Embryonic facial prominence (tissue), 1 donor: ENCODE measurements around the gene FRK.
"Not testable (repeated sequence)": the region's sequence is repeated elsewhere in the genome, so short reads cannot be mapped to it uniquely, and the experiment has no call there.

ENCODE experiments used
- DNase-seq: peaks from one replicate; pipeline ENCODE4 v3.0.0-alpha.2; 2016; ENCODE audit errors: extremely low spot score

The FRK gene

GRCh38 chr6:115945306-115945705 is 115.4 kb downstream of the FRK start:
- DNase-seq = no peak

GRCh38 chr6:115944829-115945228 is 115.9 kb downstream of the FRK start:
- not testable (repeated sequence) for DNase-seq

DNA sequence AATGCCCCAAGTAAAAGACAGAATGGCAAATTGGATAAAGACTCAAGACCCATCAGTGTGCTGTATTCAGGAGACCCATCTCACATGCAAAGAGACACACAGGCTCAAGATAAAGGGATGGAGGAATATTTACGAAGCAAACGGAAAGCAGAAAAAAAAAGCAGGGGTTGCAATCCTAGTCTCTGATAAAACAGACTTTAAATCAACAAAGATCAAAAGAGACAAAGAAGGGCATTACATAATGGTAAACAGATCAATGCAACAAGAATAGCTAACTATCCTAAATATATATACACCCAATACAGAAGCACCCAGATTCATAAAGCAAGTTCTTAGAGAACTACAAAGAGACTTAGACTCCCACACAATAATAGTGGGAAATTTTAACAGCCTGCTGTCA is 123.2 kb downstream of the FRK start:
- not testable (repeated sequence) for DNase-seq

- no peak for DNase-seq
These were observed 125.3 kb downstream of the FRK start for GRCh38 chr6:115935361-115935760.

DNA sequence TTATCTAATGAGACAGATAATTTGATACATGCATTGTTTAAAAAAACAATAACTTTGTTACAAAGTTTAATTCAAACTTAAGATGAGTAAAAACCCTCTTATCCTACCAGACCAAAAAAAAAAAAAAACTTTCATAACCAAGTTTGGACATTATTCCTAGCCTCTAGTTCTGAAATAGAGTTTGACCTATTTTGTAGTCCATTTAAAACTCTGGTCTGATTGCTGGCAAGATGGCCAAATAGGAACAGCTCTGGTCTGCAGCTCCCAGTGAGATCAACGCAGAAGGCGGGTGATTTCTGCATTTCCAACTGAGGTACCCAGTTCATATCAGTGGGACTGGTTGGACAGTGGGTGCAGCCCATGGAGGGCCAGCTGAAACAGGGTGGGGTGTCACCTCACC is 125.9 kb downstream of the FRK start:
- DNase-seq = no peak

- no peak for DNase-seq
These were observed 126.5 kb downstream of the FRK start for GRCh38 chr6:115934145-115934544.

GRCh38 chr6:115932481-115932880 is 128.2 kb downstream of the FRK start:
- no peak for DNase-seq

DNA sequence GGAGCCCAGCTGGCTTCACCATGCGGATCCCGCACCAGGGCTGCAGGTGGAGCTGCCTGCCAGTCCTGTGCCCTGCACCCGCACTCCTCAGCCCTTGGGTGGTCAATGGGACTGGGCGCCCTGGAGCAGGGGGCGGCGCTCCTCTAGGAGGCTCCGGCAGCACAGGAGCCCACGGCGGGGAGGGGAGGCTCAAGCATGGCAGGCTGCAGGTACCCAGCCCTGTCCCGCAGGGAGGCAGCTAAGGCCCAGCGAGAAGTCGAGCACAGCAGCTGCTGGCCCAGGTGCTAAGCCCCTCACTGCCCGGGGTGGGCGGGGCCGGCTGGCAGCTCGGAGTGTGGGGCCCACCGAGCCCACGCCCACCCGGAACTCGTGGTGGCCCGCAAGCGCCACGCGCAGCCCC is 132.7 kb downstream of the FRK start:
- not testable (repeated sequence) for DNase-seq

DNA sequence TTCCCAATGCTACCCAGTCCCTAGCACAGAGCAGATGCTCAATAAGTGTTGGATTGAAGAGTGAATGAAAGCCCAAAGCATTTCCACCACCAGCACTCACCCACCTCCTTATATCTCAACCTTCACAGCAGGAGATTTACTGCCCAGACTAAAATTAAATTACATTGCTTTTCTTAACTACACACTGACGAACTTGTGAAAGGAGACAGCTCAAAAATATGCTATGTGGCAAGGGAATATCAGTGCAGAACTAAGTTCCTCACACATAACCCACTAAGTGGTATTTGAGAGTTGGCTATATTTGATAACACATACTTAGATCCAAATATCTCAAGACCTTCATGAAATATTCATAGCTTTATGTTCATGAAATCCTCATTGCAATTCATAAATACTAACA is 137.7 kb downstream of the FRK start:
- no peak for DNase-seq

GRCh38 chr6:115914098-115914497 is 146.6 kb downstream of the FRK start:
- DNase-seq = no peak

DNA sequence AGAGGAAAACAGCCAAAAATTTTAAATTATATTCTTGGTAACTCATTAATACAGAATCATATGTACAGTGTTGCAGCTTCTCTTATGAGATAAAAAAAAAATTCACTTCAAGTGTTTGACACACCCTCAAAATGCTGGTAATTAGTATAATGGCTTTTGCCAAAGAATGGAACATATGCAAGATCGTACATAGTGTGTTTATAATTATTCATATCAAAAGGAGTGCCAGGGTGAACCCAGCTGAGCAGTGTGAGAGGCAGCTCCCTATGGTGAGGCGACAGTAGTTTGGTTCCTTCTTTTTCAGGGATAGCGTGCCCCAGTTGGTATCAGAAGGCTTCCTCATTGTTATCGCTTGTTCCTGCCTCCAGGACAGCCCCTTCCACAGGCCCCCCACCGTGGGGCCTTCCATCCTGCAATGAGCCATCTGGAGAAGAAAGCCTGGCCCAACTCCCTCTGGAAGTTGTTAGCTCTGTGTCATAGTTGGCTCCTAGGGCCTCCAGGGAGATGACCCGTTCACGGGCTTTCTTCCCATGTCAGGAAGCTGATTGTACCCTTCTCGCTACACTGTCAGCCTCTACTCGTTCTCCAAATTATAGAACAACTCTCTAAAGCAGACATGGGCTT is 150.7 kb downstream of the FRK start:
- DNase-seq = no peak

DNA sequence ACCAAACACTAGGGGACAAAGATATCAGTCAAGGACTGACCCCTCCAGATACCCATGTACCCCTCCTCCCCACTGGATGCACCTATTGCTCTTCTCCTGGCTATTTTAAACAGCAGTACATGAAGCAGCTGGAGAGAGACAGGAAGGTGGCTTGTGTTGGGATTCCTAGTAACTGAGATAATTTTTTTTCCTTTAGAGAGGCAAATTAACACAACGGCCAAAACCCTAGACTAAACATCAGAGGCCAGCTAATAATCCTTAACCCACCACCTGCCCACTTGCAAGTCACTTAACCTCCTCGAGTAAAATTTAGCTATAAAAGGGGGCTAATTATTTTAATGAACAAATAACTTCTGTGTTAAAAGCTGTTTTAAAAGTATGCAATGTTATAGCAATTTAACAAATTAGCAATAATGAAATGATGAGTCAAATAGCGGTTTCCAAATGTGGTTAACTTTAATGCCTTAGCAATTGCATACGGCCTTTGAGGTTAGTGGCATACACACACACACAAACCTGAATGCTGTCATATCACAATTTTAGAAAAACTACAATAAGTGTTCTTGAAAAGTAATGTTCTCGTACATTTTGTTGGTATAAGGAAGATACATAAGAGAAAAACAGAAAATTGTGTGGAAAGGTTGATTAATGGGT is 151.7 kb downstream of the FRK start:
- no peak for DNase-seq

DNA sequence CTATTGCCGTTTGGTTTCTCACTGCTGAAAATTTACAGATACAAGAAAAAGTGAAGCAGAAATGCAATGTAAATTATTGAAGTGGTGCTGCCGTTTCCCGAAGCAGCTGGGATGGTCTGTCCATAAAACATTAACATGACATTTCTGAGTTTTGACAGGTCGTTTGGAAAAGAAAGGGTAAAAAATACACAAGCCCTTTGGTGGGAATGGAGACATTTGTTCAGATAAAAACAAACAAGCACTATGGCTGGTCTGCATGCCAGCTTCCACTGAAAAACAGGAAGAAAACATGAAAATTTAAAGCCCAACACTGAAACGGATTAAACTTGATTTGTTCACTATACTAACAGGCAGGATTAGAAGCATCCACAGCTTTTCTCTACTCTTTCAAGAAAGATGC is 155.2 kb downstream of the FRK start:
- no peak for DNase-seq

DNA sequence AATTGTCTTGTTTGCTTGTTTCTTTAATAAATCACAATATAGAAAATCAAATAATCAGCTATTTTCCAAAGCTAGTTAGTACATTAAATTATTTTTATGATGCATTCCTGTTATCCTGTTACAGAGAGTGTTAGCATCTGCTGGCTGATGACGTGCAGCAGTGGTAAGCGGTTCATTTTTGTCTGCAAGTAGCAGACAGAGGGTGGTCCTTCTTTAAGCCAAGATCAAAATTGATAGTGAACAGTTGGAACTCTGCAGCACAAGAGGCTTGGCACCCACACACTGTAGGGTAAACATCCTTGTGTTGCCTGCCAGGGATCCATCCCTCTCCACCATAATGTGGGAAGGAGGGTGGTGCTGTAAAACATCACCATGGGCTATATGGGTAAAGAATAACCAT is 158.3 kb downstream of the FRK start:
- no peak for DNase-seq

GRCh38 chr6:115901896-115902295 is 158.8 kb downstream of the FRK start:
- DNase-seq = no peak

DNA sequence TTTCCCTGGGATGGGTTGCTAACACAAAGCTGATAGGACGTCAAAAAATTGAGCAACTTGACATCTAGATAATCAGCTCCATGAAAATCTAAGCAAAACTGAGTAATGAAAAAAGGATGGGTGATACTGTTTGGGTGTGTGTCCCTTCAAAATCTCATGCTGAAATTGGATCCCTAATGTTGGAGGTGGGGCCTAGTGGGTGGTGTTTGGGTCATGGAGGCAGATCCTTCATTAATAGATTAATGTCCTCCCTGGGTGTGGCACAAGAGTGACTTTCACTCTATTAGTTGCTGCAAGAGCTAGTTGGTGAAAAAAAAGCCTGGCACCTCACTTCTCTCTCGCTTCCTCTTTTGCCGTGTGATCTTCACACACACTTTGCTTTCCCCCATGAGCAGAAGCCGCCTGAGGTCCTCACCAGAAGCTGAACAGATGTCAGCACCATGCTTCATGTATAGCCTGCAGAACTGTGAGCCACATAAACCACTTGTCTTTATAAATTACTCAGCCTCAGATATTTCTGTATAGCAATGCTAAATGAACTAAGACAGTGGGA is 160.9 kb downstream of the FRK start:
- DNase-seq = no peak

DNA sequence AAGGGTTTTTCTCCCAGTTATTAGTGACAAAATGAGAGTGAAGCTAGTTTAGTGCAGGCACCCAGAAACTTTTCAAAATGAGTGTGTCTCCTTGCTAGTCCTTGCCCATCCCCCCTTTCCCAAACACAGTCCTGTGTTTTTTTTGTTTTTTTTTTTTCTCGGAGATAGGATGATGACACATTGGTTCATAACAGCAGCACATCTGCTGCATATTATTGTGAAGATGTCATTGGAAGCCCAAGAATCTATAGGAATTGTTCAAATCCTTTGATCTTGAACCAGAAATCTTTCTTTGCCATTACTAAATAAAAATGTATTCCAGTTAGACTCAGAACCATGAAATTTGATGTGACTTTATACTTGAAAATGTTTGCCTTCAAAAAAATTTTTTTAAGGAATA is 162.4 kb downstream of the FRK start:
- no peak for DNase-seq

- no peak for DNase-seq
These were observed 164.1 kb downstream of the FRK start for GRCh38 chr6:115896538-115897129.

DNA sequence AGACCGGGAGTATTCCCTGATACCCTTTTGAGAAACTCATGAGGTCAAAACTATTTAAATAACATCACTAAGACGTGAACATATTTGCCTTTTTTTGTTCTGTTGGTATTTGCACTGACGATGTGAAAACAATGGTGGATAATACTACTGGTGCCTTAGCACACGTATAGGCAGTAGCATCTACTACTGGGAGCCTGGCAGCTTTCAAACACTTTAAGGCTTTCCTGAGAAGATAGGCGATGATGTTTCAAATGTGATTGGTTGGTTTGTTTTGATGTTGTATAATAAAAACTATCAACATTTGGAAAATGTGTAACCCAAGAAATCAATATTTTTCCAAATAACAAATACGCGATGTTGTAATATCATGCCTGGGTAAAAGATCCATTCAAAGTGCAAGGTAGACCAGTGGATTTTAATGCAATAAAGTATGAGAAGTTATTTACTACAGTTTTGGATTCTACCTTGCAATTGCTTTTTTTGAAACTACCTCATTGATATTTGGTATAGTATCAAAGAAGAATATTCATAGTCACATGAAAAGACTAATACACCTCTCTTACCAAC is 166.2 kb downstream of the FRK start:
- DNase-seq = no peak

DNA sequence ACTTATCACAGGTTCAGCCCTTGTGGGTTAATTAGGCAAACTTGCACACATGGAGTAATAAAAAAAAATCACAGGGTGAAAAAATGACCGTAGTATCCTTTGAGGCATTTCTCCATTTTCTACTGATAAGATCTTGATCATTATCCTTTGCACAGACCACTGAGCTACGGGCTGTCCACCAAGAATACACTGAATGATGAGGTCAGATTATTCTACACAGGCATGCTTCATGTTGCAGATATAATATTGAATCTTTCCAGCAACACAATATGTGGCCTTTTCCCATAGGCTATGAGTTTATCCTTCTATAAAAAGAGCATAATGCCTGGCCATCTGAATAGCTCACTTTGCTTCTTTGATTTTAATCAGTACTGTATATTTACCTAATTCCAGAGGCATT is 168.9 kb downstream of the FRK start:
- no peak for DNase-seq

GRCh38 chr6:115891111-115891669 is 169.5 kb downstream of the FRK start:
- DNase-seq = no peak

- DNase-seq = no peak
These were observed 170.5 kb downstream of the FRK start for GRCh38 chr6:115890238-115890637.
